ENCODE results near the gene HGF.

Gene HGF

GRCh38 chr7:81791568-81792518 is 22.0 kb upstream of the HGF start:
- Histone ChIP-seq H3K9me3 (ENCODE audit: insufficient read depth, low read depth, low read length) (no peaks in the 10 kb centered on the region), H3K4me2 (ENCODE audit: low read depth, low read length, poor library complexity, severe bottlenecking) (no peak overlapping the region), H3K4me1 (ENCODE audit: insufficient read depth, low read length, poor library complexity, severe bottlenecking) (no peaks in the 10 kb centered on the region), H2AFZ (ENCODE audit: low read length) (no peak overlapping the region), H3K9ac (ENCODE audit: low read depth, low read length, poor library complexity, severe bottlenecking) (no peak overlapping the region), H3K36me3 (ENCODE audit: insufficient read depth, low read length) (no peaks in the 10 kb centered on the region), H4K20me1 (ENCODE audit: insufficient read depth, low read length, poor library complexity, severe bottlenecking) (no peaks in the 10 kb centered on the region), H3F3A (ENCODE audit: low read depth) (no peaks in the 10 kb centered on the region), H3K9me2 (replicated peaks; ENCODE audit: low read depth, low read length) (no peaks in the 10 kb centered on the region), H3K27me3 (ENCODE audit: insufficient read depth, low read length, poor library complexity, severe bottlenecking) (no peaks in the 10 kb centered on the region), H3K4me3 (ENCODE audit: low read length, poor library complexity, severe bottlenecking) (no peak overlapping the region), H3K79me2 (ENCODE audit: insufficient read depth, low read length) (no peaks in the 10 kb centered on the region)
- no peak for TF ChIP-seq CTCF (conservative IDR thresholded peaks at IDR 0.05; ENCODE audit: low read length)
- no peak for TF ChIP-seq EZH2phosphoT487 (IDR thresholded peaks at IDR 0.05; ENCODE audit: borderline replicate concordance)

GRCh38 chr7:81790686-81791085 is 20.8 kb upstream of the HGF start:
- H3F3A ChIP-seq (ENCODE audit: low read depth), result no peaks in the 10 kb centered on the region
- no peak overlapping the region for H3K9ac ChIP-seq (ENCODE audit: low read depth, low read length, poor library complexity, severe bottlenecking)
- H3K4me2 ChIP-seq (ENCODE audit: low read depth, low read length, poor library complexity, severe bottlenecking), result no peak overlapping the region
- H3K4me1 ChIP-seq (ENCODE audit: insufficient read depth, low read length, poor library complexity, severe bottlenecking), result no peaks in the 10 kb centered on the region
- no peak overlapping the region for H3K4me3 ChIP-seq (ENCODE audit: low read length, poor library complexity, severe bottlenecking)
- 0 out of 2 replicates have a peak overlapping the region, but pooled peaks have one; percentile 63 for H2AFZ ChIP-seq (ENCODE audit: low read length)
- H3K9me3 ChIP-seq (ENCODE audit: insufficient read depth, low read depth, low read length), result no peaks in the 10 kb centered on the region
- no peaks in the 10 kb centered on the region for H3K36me3 ChIP-seq (ENCODE audit: insufficient read depth, low read length)
- no peaks in the 10 kb centered on the region for H4K20me1 ChIP-seq (ENCODE audit: insufficient read depth, low read length, poor library complexity, severe bottlenecking)
- no peaks in the 10 kb centered on the region for H3K9me2 ChIP-seq (replicated peaks; ENCODE audit: low read depth, low read length)
- no peaks in the 10 kb centered on the region for H3K79me2 ChIP-seq (ENCODE audit: insufficient read depth, low read length)
- TF ChIP-seq EZH2phosphoT487 (IDR thresholded peaks at IDR 0.05; ENCODE audit: borderline replicate concordance) (no peak), CTCF (conservative IDR thresholded peaks at IDR 0.05; ENCODE audit: low read length) (no peak)
- no peaks in the 10 kb centered on the region for H3K27me3 ChIP-seq (ENCODE audit: insufficient read depth, low read length, poor library complexity, severe bottlenecking)

- Histone ChIP-seq H3K36me3 (ENCODE audit: insufficient read depth, low read length) (no peaks in the 10 kb centered on the region), H3K4me3 (ENCODE audit: low read length, poor library complexity, severe bottlenecking) (no peak overlapping the region), H3K9me2 (replicated peaks; ENCODE audit: low read depth, low read length) (no peaks in the 10 kb centered on the region), H3K9me3 (ENCODE audit: insufficient read depth, low read depth, low read length) (no peaks in the 10 kb centered on the region), H4K20me1 (ENCODE audit: insufficient read depth, low read length, poor library complexity, severe bottlenecking) (no peaks in the 10 kb centered on the region), H3F3A (ENCODE audit: low read depth) (no peaks in the 10 kb centered on the region), H3K4me2 (ENCODE audit: low read depth, low read length, poor library complexity, severe bottlenecking) (no peak overlapping the region), H3K4me1 (ENCODE audit: insufficient read depth, low read length, poor library complexity, severe bottlenecking) (no peaks in the 10 kb centered on the region), H3K79me2 (ENCODE audit: insufficient read depth, low read length) (no peaks in the 10 kb centered on the region), H2AFZ (ENCODE audit: low read length) (no peak overlapping the region), H3K27me3 (ENCODE audit: insufficient read depth, low read length, poor library complexity, severe bottlenecking) (no peaks in the 10 kb centered on the region), H3K9ac (ENCODE audit: low read depth, low read length, poor library complexity, severe bottlenecking) (no peak overlapping the region)
- TF ChIP-seq CTCF (conservative IDR thresholded peaks at IDR 0.05; ENCODE audit: low read length) (no peak), EZH2phosphoT487 (IDR thresholded peaks at IDR 0.05; ENCODE audit: borderline replicate concordance) (no peak)
Measured at GRCh38 chr7:81790120-81790500, 20.3 kb upstream of the HGF start.

Measured in Loucy (cell line).